Testis (tissue), 3 donors: ENCODE results near the gene ASXL3. TPM values are rescaled to one million over a fixed set of nuclear protein-coding genes. Genes with fewer than 3 reads are reported as not detected.

Experiments used
- DNase-seq: peaks from one replicate; pipeline ENCODE4 v3.0.0-alpha.2; 2019
- H3K27ac ChIP-seq, 2 donors: fragments of 200-600 bp; sonication (generic); one replicate each; pipeline ENCODE4 v1.5.1; 2019
- H3K27me3 ChIP-seq: fragments of 200-600 bp; sonication (generic); one replicate; pipeline ENCODE4 v1.5.1; 2019
- H3K36me3 ChIP-seq: fragments of 200-600 bp; sonication (generic); one replicate; pipeline ENCODE4 v1.5.1; 2017; ENCODE audit warnings: low read depth; ENCODE audit errors: missing control alignments
- H3K4me1 ChIP-seq: fragments of 200-600 bp; sonication (generic); one replicate; pipeline ENCODE4 v1.5.1; 2019
- H3K4me3 ChIP-seq, 2 donors: fragments of 200-600 bp; sonication (generic); one replicate each; pipeline ENCODE4 v1.5.1; 2017 to 2019
- H3K9me3 ChIP-seq: fragments of 200-600 bp; sonication (generic); one replicate; pipeline ENCODE4 v1.5.1; 2017
- CTCF ChIP-seq, 3 experiments: fragments of 450-650 bp in 2 of 3; fragments of 200-600 bp in 1 of 3; sonication (generic) in 1 of 3; IDR thresholded peaks; one replicate each; pipeline ENCODE4 v1.5.1; 2016 to 2019; ENCODE audit warnings: antibody characterized with exemption in 3 of 3, mild to moderate bottlenecking in 2 of 3, moderate library complexity in 1 of 3
- POLR2A ChIP-seq: fragments of 450-650 bp; IDR thresholded peaks from one replicate; pipeline ENCODE4 v1.6.1; 2017; ENCODE audit warnings: antibody characterized with exemption, mild to moderate bottlenecking, moderate library complexity
- WGBS, 2 donors: methylation state at CpG; one replicate each; pipeline ENCODE4 v1.1.5; 2018; 5-methylcytosine and 5-hydroxymethylcytosine counted together
- intact Hi-C: fragments of 100-400 bp; cut with DNase I; formaldehyde crosslinking; loops from one replicate; pipeline ENCODE4 v1.15.1; 2023; ENCODE audit warnings: low total_unique reads
- polyA plus RNA-seq: library from polyadenylated mRNA; stranded (reverse); fragments of 350-450 nt; fragmentation: Illumina TruSeq; extraction: RNeasy Lipid Tissue Mini Kit (QIAGEN cat#74804); gene quantifications from one replicate; pipeline ENCODE4 v1.2.3, GENCODE V29; 2014; ENCODE audit warnings: low read depth, low replicate concordance; ENCODE audit not compliant: insufficient read depth
- total RNA-seq, 2 donors: library from RNA; depleted of rRNA; stranded (reverse); fragments of >200 nt; gene quantifications; one replicate each; pipeline ENCODE4 v1.2.3, GENCODE V29; 2016

ASXL3 gene
- total and polyA plus RNA-seq, 3 donors from 2014 or later: 15.4 to 18.0 (median 15.7) TPM

GRCh38 chr18:33596178-33596854, 18.3 kb downstream of the ASXL3 start:
- Histone ChIP-seq H3K4me3 (no peak overlapping the region), H3K27ac (no peak overlapping the region), H3K4me1 (no peaks in the 10 kb centered on the region), H3K27me3 (no peaks in the 10 kb centered on the region), H3K9me3 (no peaks in the 10 kb centered on the region), H3K36me3 (no peaks in the 10 kb centered on the region)
- TF ChIP-seq POLR2A (no peak), CTCF (IDR thresholded peaks at IDR 0.05) (no peak)
- 64 to 73% methylated on average over 1 of the region's 1 CpG for WGBS, 2 donors
- intact Hi-C loops: no loop called here
- no peak for DNase-seq

- no peaks in the 10 kb centered on the region for H3K9me3 ChIP-seq
- H3K4me3 ChIP-seq: no peak overlapping the region
- no peaks in the 10 kb centered on the region for H3K36me3 ChIP-seq
- DNase-seq: no peak
- WGBS, 2 donors: 86 to 89% methylated on average over 3 of the region's 3 CpGs
- TF ChIP-seq CTCF (IDR thresholded peaks at IDR 0.05): no peak
- intact Hi-C loops: no loop called here
- no peaks in the 10 kb centered on the region for H3K4me1 ChIP-seq
- H3K27me3 ChIP-seq: no peaks in the 10 kb centered on the region
- H3K27ac ChIP-seq: no peak overlapping the region
Measured at GRCh38 chr18:33600846-33601245, 22.8 kb downstream of the ASXL3 start.

GRCh38 chr18:33603454-33603853, 25.4 kb downstream of the ASXL3 start:
- Histone ChIP-seq H3K27me3 (no peaks in the 10 kb centered on the region), H3K9me3 (no peaks in the 10 kb centered on the region), H3K4me1 (no peaks in the 10 kb centered on the region), H3K36me3 (no peaks in the 10 kb centered on the region), H3K27ac (no peak overlapping the region), H3K4me3 (no peak overlapping the region)
- DNase-seq: no peak
- intact Hi-C loops: no loop called here
- no peak for TF ChIP-seq POLR2A
- TF ChIP-seq CTCF (IDR thresholded peaks at IDR 0.05): no peak
- 62 to 66% methylated on average over 2 of the region's 2 CpGs for WGBS, 2 donors

GRCh38 chr18:33605250-33605649, 27.2 kb downstream of the ASXL3 start:
- TF ChIP-seq CTCF (IDR thresholded peaks at IDR 0.05) (no peak), POLR2A (no peak)
- Histone ChIP-seq H3K9me3 (no peaks in the 10 kb centered on the region), H3K4me3 (no peak overlapping the region), H3K27ac (no peak overlapping the region), H3K36me3 (no peaks in the 10 kb centered on the region), H3K27me3 (no peaks in the 10 kb centered on the region), H3K4me1 (no peaks in the 10 kb centered on the region)
- no peak for DNase-seq
- intact Hi-C loops: no loop called here

- Histone ChIP-seq H3K27ac (no peak overlapping the region), H3K9me3 (no peaks in the 10 kb centered on the region), H3K36me3 (no peaks in the 10 kb centered on the region), H3K4me3 (no peak overlapping the region), H3K4me1 (no peaks in the 10 kb centered on the region), H3K27me3 (no peaks in the 10 kb centered on the region)
- intact Hi-C loops: no loop called here
- DNase-seq: no peak
- TF ChIP-seq POLR2A (no peak), CTCF (IDR thresholded peaks at IDR 0.05) (no peak)
Measured at GRCh38 chr18:33606621-33607020, 28.6 kb downstream of the ASXL3 start.
